NCI-H2196 treated with DMSO at 0.1 percent for 48 hours (cell line): ENCODE results near the gene RSPO1.

Experiments
- DNase-seq: peaks from one replicate; lab custom pipeline; 2025; ENCODE audit not compliant: unreplicated experiment; lab: John Stamatoyannopoulos, UW

RSPO1 gene

DNA sequence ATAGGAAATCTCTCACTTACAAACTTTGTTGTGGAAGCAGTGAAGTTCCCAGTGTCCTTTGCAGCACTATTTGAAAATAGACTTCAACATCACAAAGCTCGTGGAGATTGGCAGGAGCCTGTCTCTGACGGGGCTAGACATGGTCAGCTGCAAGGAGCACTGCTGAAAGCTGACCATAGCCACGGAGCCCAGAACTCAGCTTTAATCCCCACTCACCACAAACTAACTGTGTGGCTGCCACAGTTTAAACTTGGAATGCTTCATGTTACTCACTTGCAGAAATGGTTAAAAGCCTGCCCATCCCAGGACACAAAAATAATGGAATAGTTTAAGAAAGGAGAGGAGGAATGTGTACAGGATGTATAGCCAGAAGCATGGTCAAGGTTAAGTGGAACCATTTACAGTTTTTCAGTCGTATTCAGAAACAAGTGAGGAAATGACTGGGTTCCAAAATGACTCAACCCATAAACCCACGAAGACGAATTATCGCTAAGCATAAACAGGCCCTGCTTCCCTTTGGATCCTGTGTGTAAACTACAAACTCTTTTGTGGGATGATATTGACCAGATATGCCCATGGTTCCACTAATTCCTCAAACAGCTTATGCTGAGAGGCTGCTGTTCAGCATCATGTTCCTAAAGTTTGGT, 59.7 kb downstream of the RSPO1 start:
- DNase-seq: no peak

- no peak for DNase-seq
Observed at GRCh38 chr1:37570528-37571334, 64.0 kb downstream of the RSPO1 start.

- DNase-seq: no peak
Observed at GRCh38 chr1:37567023-37567422, 67.7 kb downstream of the RSPO1 start.

DNA sequence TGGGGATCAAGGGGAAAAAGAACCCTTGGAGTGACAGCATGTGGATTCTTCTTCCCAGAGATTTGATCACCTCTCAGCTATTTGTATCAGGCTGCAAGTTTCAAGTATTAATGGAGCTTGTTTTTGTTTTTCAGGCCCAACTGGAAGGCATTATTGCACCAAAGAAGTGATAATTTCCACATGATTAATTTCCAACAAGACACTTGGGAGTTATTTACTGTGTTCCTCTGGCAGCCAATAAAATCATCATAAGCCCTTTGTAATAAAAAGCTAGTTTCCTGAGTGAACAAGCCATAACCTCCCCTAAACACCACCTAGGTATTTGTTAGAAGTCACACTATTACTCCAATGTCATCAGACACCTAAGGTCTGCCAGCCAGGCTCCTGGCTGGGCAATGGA, 69.8 kb downstream of the RSPO1 start:
- DNase-seq: no peak

DNA sequence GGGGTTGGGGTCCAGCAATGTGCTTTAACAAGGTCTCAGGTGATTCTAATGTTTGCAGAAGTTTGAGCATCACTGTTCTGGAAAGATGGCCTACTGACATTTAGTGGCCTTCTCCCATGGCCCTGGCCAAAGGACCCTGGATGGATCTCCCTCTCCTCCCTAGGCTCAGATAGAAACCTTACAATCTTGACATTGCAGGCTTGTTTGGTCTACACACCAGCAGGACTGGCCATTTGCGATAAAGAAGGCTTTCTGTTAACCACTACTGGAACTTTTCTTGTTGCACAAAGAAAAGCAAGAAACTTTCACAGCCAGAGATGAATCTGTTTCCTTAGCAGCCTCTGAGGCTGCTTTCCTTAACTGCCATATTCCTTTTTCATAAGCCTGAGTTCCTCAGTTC, 71.7 kb downstream of the RSPO1 start:
- no peak for DNase-seq
